Colon (tissue), 2 donors: ENCODE measurements around the gene NUP62.
"Not testable (repeated sequence)": the region's sequence is repeated elsewhere in the genome, so short reads cannot be mapped to it uniquely, and the experiment has no call there.

ENCODE experiments used
- FAIRE-seq: peaks from 2 replicates; lab custom pipeline; 2012; peaks lifted over from hg19 to GRCh38; lab: Jason Lieb, UNC
- donor health status: control.
- donor health status: control.

NUP62 gene

DNA sequence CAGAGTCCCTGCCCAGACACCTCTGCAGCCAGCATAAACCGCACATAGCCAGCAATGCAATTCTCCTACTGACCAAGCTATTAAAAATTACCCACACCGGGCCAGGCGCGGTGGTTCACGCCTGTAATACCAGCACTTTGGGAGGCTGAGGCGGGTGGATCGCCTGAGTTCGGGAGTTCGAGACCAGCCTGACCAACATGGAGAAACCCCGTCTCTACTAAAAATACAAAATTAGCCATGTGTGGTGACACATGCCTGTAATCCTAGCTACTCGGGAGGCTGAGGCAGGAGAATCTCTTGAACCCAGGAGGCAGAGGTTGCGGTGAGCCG, 4.5 kb downstream of the NUP62 start:
- FAIRE-seq: not testable (repeated sequence)

DNA sequence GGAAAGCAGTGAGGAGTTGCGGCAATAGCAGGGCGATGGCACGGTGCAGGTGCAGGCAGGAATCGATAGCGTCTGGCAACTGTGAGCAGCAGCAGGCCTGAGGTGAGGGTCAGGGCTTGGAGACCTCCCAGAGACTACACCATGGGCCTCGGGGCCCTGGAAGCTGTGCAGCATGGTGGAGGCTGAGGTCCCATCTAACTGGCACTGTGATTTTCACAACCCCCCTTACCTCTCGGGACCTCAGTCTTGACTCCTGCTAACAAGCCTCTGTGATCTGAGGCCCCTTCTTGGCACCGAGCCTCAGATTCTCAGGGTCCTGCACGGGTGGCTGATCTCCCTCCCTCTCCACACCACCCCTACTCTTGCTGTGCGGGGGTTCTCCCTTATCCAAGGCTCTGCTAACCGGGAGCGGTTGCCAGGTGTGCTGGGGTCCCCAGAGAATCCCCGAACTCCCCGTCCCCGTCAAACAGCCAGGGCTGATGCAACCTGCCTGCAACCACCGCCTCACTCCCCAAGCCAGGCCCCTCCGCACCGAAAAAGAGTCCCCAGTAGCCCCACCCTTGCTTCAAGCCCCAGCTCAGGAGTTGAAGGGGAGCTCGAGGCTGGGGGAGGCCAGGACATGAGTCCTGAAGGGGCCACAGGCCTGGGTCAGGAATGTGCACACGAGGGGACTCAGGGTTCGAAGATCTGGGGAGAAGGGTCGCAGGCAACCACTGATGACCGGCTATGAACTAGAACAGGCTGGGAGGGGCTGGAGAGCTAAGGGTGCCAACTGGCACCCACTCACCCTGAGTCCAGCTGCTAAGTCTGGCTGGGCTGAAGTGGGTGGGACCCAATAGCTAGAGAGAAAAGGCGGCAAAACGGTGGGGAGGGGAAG, 5.1 kb downstream of the NUP62 start:
- FAIRE-seq: no peak

DNA sequence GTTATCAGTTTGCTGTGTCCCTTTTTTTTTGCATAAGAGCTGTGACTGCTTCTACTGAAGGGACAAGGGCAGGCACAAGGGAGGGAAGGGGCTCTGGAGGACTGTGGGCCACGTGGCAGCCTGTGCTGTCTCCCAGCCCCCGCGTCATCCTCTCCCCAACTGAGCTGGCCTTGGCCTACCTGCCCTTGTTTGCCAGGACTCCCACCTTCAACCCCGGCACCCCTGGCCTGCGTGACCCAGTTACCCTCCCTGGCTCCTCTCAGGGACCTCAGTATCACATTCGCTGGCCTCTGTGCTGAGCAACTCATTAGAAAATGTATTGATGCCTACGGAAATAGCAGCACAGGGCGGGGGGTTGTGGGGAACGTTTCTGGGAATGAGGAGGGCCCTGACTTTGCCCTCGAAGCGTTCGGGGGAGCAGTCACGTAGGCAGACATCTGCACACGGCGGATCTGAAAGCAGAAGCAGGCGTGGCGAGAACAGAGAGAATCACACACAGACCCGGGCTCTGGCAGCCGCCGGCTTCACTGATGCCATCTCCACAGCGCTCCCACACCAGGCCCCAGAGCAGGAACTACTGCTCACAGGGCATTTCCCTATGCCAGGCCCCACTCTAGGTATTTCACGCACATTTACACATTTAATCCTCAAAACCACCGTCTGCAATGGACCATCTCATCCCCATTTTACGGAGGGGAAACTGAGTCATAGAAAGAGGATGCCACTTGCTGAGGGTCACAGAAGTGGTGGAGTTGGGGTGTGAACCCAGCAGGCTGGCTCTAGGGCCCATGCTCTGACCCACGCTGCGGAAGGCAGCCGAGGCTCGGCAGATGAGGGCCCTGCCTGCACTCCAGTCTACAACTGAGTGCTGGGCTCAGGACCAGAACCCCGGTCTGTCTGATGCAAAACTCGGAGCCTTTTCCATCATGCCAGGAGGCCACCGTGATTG, 6.0 kb downstream of the NUP62 start:
- no peak for FAIRE-seq

DNA sequence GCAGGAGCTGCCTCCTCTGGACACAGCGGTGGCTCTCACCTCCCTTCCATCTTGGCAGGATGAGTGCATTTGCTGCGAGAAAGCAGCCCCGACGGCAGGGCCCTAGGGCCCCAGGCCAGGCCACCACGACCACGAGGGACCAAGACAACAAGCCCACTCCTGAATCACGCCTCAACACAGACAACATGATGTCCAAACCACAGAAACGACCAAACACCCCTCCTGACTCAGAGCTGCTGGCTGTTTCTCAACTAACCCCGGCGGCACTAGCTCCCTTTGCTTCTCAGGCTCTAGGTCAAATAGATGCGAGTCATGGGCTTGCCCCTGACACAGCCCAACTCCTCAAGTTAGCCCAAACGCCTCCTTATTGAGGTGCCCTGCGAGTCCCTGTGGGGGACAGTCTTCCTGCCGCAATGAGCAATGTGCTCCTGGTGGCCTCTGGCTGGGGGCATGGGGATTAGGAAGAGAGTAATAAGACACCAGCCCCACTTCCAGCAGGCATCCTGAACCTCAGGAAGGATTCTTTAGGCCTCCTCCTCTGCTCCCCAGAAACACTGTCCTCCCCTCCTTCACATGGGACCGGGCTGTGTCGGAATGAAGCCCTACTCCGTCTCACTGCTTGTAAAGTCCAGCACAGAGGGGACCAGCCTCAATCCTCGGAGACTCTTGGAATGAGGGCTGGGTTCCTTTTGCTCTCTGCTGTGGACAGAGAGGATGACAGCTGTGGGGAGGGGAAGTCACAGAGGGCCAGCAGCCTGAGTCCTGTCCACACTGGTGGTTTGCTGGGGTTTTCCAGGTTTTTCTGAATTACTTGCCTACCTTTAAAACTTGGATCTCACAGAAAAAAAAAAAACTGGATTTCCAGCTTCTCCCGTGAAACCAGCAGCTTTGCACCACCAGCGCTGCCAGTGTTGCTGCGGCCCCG, 7.2 kb downstream of the NUP62 start:
- no peak for FAIRE-seq

DNA sequence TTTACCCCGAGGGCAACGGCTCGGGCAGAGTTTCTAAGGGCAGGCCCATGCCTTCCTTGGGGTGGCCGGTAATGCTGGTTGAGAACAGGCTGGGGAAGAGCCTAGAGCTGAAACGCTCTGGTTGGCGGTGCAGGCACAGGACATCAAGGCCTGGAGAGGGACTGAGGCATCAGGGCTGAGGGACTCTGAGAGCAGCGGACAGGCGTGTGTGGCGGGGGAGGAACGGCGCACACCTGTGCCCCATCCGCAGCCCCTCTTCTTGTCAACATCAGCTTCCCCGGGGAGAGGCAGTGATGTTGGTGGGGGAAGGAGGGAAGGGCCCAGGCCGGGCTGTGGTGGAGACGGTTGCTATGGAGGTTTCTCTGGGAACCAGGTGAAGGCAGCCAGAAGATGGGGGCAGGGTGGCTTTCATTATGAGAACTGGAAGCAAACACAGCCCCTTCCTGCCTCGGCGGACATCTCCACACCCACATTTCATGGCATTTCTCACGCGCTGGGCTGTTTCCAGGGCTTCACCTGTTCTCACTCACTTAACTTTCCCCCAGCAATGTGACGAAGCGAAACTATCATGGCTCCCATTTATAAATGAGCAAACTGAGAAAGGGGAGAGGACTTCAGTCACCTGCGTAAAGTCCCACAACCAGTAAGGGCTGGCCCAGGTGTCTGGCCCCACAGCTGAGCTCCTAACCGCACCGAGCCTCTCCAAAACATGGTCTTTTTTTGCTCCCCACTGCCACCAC, 8.5 kb downstream of the NUP62 start:
- no peak for FAIRE-seq

DNA sequence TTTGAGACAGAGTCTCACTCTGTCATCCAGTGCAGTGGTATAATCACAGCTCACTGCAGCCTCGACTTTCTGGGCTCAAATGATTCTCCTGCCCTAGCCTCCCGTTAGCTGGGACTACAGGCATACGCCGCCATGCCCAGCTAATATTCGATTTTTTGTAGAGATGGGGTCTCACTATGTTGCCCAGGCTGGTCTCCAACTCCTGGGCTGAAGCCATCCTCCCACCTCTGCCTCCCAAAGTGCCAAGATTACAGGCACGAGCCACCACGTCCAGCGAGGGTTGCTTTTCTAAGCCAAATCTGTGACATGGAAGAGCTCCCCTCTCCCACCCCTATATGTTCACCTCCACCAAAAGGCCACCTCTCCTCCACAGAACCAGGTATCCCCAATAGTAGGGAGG, 11.2 kb downstream of the NUP62 start:
- no peak for FAIRE-seq

DNA sequence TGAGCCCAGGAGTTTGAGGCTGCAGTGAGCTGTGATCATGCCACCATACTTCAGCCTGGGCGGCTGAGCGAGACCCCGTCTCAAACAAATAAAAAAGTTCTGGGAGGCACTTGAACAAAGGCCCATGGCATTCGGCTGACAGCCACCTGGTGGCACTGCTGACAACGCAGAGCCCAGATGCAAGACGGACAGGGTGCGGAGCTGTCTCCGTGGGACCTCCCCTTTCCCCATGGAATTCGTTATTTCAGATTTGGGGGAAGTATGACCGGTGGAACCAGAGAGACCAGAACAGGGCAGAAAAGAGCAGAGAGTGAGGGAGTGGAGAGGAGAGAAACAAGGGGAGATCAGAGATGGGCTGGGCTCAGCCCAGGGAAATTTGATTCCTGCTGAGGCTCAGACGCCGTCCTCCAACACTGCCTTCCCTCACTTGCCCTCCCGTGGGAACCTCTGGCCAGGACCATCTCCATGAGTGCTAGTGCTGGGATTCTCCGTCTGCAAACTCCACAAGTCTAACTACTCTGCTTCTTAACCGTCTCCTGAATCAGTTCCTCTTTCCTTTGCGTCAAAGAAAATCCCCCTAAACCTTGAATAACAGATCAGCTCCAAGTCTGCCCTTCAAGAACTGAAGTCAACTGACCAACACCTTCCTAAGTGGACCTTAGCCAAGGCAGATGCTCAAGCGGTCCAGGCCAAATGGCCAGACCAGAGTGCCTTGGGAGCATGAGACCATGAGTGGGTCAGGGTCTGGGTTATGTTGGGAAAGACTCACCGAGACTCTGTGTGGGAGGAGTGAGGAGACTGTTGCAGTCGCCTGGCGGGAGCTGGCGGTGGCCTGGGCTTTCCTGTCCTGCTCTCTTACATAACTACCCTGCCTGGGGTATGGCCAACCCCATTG, 12.2 kb downstream of the NUP62 start:
- no peak for FAIRE-seq

DNA sequence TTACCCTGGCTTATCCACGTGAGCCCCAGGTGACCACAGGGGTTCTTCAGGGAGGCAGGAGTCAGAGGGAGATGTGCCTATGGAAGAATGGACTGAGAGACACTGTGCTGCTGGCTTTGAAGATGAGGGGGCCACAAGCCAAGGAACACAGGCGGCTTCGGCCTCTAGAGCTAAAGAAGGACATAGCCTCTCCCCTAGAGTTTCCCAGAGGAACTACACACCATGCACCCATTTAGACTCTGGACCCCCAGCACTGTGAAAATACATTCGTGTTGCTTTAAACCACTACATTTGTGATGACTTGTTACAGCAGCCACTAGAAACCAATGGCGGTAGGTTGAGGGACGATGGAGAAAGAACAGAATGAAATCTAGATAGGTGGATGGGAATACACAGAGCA, 14.0 kb downstream of the NUP62 start:
- FAIRE-seq: no peak

DNA sequence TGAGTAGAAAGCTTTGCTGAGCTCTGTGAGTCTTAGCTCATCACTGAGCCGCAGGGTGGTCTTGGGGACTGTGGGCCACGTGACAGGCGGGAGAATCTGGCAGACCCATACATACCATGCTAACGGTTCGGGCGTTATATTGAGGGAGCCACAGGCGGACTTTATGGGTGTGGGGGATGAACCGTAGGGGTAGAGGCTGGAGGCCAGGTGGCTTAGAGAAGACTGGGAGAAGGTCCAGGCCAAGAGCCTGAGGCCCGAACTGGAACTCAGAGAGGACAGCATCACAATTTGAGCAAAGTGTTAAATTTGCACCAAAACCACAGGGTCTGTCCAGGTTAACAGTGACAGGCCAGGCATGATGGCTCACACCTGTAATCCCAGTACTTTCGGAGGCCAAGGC, 15.6 kb downstream of the NUP62 start:
- no peak for FAIRE-seq

DNA sequence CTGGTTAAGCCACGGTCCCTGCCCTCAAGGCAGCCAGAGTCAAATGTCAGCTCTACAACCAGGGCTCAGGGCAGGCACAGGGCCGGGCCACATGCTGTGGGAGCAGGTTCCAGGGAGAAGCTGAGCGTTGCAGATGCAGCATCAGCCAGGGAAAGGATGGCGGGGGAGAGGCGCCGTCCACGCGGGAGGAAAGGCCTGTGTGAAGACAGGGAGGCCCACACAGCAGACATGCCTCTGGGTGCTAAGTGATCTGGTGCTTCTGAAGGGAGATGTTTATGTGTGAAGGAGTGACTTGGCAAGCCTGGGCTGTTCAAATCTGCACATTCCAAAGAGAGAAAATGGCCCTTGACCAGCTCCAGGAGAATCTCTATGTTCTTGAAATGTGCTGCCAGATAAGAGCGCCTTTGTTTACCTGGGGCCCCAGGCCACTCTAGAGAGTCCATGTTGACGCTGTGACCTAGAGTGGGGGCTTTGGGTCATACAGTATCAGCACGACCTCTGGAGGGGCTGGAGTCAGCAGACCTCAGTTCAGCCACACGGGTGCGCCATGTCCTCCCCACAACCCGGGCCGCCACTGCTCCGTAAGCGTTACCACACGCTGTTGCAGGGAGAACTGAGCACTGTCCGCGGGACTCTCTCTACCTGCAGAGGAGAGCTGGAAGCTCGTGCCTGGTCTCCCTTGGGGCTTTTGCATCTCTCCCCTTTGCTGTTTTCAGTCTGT, 16.2 kb downstream of the NUP62 start:
- no peak for FAIRE-seq

DNA sequence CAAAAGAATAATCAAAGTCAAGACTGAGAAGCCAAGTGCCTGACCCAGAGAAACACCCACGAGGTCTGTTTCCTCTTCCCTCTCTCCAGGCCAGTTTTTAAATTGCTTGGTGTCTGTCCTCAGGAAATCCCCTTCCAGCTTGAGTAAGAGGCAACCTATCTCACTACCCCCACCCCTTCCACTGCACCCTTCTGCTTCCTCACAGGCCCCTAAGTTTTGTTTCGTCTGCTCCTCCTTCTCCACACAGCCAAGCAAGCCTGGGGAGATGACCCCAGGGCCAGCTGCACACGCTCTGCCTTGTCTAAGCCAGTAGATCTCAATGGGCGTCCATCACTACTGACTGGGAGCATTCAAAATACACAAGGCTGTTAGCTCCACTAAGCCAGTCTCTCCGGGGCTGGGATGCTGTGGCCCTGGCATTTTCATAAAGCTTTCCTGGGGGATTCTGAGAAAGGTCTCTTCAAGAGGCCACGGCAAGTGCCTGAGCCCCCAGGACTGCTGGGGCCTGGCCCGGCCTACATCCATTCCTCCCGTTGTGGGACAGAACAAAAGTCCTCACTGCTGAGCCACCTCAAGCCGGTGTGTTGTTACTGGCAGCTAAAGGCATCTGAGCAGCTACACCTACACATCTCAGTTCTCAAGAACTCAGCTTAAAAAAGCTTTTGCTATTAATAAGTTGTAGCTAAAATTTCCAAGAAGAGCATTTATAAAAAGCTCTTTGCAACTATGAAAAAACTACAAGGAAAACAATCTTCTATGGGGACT, 17.7 kb downstream of the NUP62 start:
- no peak for FAIRE-seq

DNA sequence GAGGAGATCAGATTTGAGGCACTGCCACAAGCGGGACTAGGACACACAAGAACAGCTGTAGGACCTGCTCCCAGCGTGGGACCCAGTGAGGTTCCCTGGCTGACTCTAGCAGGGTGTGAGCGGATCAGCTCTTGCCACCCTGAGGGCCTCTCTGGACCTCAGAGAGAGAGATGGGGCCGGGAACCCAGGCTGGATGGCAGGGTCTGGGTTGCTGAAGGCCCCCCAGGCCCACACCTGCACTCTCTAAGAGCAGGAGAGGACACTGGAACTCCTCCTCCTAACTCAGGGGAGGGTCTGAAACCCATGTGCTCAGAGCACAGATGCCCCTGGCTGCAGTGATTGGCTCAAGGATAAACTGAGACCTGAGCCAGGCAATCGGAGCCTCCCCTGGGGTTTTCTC, 19.1 kb downstream of the NUP62 start:
- FAIRE-seq: no peak

DNA sequence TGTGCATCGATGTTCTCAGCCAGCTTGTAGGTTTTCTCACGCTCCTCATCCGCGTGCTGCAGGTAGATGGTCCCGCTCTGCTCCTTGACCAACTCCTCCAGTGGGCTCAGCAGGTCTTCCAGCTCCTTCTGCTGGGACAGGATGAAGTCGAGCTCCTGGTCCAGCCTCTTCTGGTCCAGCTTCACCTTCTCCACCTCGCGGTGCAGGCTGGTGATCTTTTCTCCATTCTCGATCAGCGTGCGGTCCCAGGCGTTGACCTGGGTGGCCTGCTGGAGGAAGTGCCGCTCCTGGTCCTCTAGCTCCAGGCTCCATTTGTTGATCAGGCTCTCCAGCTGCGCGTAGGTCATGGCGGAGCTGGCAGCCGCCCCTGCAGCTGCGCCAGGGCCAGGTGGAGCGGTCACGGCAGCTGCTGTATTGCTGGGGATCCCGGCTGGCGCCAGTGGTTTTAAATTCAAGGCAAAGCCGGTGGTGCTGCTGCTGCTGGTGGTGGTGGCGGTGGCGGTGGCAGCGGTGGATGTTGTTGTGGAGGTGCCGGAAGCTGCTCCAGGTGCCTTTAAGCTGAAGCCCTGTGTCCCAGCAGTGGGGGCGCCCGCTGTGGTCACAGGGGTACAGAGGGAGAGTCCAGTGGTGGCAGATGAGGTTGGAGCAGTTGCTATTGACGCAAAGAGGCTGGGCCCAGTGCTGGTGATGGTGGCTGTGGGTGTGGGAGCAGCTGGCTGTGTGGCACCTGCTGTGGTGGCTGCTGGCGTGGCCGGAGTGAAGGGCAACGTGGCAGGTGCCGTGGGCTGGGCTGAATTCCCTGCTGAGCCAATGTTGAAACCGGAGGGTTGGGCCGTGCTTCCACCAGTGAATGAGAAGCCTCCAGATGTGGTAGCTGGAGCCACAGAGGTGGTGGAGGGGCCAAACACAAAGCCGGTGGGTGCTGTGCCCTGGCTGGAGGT, 20.6 kb downstream of the NUP62 start:
- no peak for FAIRE-seq

DNA sequence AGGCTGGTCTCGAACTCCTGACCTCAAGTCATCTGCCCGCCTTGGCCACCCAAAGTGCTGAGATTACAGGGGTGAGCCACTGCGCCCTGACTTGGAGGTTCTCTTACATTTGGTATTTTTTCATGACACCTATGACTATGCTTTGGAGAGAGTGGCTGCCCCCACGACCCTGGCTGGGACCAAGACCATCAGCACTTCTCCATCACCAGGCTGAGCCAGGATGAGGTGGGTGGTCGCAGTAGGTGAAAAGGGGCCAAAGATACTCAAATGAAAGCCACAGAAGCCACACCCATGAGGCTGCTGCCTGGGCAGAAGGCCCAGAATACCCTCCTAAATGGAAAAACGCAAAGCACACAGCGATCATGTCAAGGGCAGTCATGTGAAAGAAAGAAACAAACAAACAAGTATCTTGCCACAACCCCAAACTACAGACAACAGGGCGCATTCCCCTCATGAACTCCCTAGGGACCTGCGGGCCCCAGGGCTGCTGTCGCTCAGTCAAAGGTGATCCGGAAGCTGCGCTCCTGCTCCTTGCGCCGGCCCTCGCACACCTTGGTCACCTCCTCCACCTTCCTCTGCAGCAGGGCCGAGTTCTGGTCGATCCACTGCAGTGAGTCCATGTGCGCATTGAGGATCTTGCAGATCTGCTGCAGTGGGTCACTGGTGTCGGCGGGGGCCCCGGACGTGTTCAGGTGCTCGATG, 21.4 kb downstream of the NUP62 start:
- FAIRE-seq: no peak

DNA sequence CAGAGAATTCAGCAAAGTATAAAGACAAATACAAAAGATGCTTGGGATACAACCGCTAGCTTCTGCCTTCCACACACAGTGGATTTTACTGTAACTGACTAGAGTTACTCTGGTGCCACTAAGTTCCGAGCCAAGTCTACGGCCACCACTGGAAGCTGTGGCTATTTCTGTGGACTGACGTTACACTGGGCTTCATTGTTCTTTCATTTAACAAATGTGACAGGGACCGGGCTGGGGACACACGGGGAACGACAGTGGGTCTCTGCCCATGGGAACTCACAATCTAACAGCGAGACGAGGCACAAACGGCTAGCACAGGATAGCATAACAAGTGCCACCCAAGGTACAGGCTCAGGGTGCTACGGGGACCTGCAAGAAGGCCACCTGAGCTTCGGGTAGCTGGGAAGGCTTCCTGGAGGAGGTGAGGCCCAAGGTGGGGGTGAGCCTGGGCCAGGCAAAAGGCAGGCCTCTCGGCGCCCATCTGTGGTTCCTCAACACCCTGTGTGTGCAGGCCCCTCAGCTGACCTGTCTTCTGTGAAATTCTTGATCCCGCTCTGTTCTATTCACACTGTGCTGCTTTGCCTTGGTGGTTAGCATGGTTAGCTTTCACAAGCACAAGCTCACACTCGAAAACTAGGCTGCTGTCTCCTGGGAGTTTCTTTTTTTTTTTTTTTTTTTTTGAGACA, 22.3 kb downstream of the NUP62 start:
- no peak for FAIRE-seq

DNA sequence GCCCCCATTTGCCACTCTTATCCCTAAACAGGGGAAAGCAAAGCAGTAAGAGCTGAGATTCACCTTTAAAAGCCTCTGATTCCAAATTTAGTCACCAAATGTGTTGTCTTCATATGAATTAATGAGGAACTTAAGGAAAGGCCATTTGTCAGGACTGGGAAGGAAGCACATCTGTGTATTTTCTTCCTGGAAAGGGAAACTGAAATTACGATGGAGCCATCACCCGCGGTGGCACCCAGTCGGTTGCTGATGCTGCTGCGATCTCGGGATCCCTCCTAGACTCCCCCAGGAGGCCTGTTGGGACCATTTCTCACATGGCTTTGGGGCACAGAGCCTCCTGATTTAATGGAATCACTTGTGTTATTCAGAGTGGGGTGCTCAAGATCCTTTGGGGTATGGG, 25.2 kb downstream of the NUP62 start:
- no peak for FAIRE-seq
